OCI-LY3 (cell line): ENCODE measurements around the gene RAB3GAP2.

Experiments used
- H2AFZ ChIP-seq: fragments of 200-600, 300-600 bp; shearing (Covaris generic); 2 replicates; pipeline ENCODE4 v1.6.0; 2014; ENCODE audit warnings: antibody characterized with exemption, low read depth, low read length
- H3K27ac ChIP-seq: fragments of 200-600, 300-600 bp; sonication (generic); 2 replicates; pipeline ENCODE4 v1.5.1; 2014; ENCODE audit warnings: mild to moderate bottlenecking, low read length, moderate library complexity, mixed read lengths
- H3K27me3 ChIP-seq: fragments of 200-600, 300-600 bp; sonication (generic); 2 replicates; pipeline ENCODE4 v1.6.1; 2014; ENCODE audit warnings: low read depth, low read length, mixed read lengths
- H3K36me3 ChIP-seq: fragments of 200-600, 300-600 bp; sonication (generic); replicated peaks from 2 replicates; pipeline ENCODE3; 2014; ENCODE audit warnings: low read depth, low read length, mixed read lengths
- H3K4me1 ChIP-seq: fragments of 300-600, 200-600 bp; sonication (generic); 2 replicates; pipeline ENCODE4 v1.6.1; 2014; ENCODE audit warnings: low read length, mixed read lengths
- H3K4me2 ChIP-seq: fragments of 200-600, 300-600 bp; sonication (generic); 2 replicates; pipeline ENCODE4 v1.6.1; 2014; ENCODE audit warnings: low read length, mixed read lengths
- H3K4me3 ChIP-seq: fragments of 300-600, 200-600 bp; sonication (generic); 2 replicates; pipeline ENCODE4 v1.5.1; 2014; ENCODE audit warnings: antibody characterized with exemption, mild to moderate bottlenecking, low read length, moderate library complexity
- H3K79me2 ChIP-seq: fragments of 300-600, 200-600 bp; shearing (Covaris generic); 2 replicates; pipeline ENCODE4 v1.6.1; 2014; ENCODE audit warnings: mild to moderate bottlenecking, low read length, mixed read lengths
- H3K9ac ChIP-seq: fragments of 300-600, 200-600 bp; shearing (Covaris generic); 2 replicates; pipeline ENCODE4 v1.6.0; 2014; ENCODE audit warnings: mild to moderate bottlenecking, low read length, moderate library complexity
- H3K9me3 ChIP-seq: fragments of 200-600, 300-600 bp; shearing (Covaris generic); 2 replicates; pipeline ENCODE4 v1.6.1; 2014; ENCODE audit warnings: low read length, mixed read lengths; ENCODE audit not compliant: insufficient read depth
- H4K20me1 ChIP-seq: fragments of 200-600, 300-600 bp; sonication (generic); 2 replicates; pipeline ENCODE4 v1.6.1; 2016; ENCODE audit warnings: low read length, mixed read lengths; ENCODE audit not compliant: insufficient read depth
- CTCF ChIP-seq: fragments of 200-600, 300-600 bp; sonication (generic); IDR thresholded peaks from 2 replicates; pipeline ENCODE4 v1.5.1; 2014; ENCODE audit warnings: antibody characterized with exemption, low read length, low read depth
- EZH2phosphoT487 ChIP-seq: fragments of 200-600 bp; shearing (Covaris generic); IDR thresholded peaks from 2 replicates; pipeline ENCODE4 v1.6.1; 2018; ENCODE audit warnings: antibody characterized with exemption, mixed run types, low read depth

Gene RAB3GAP2

GRCh38 chr1:220135755-220136154 lies 136.5 kb downstream of the RAB3GAP2 start:
- Histone ChIP-seq H3K79me2 (peaks cover 3% of the 10 kb centered on the region; the same call in 1 of the 2 replicates), H3K27me3 (no peaks in the 10 kb centered on the region), H3K9me3 (no peaks in the 10 kb centered on the region), H3K36me3 (peaks cover 53% of the 10 kb centered on the region), H4K20me1 (no peaks in the 10 kb centered on the region), H3K27ac (no peak overlapping the region), H3K9ac (no peak overlapping the region), H2AFZ (no peak overlapping the region), H3K4me1 (0 out of 2 replicates have a peak, but pooled peaks cover 1% of the 10 kb centered on the region), H3K4me2 (no peak overlapping the region), H3K4me3 (no peak overlapping the region)
- TF ChIP-seq EZH2phosphoT487 (no peak), CTCF (no peak)

GRCh38 chr1:220129479-220130210 lies 142.6 kb downstream of the RAB3GAP2 start:
- H3K4me3 ChIP-seq = no peak overlapping the region
- H3K36me3 ChIP-seq = peaks cover 42% of the 10 kb centered on the region
- no peak overlapping the region for H3K4me2 ChIP-seq
- H3K4me1 ChIP-seq = peaks cover 8% of the 10 kb centered on the region; the same call in 1 of the 2 replicates
- H3K27me3 ChIP-seq = no peaks in the 10 kb centered on the region
- H3K79me2 ChIP-seq = peaks cover 3% of the 10 kb centered on the region; the same call in 1 of the 2 replicates
- no peak overlapping the region for H3K9ac ChIP-seq
- no peaks in the 10 kb centered on the region for H3K9me3 ChIP-seq
- no peak overlapping the region for H2AFZ ChIP-seq
- H4K20me1 ChIP-seq = peaks cover 3% of the 10 kb centered on the region; the same call in 1 of the 2 replicates
- no peak for TF ChIP-seq EZH2phosphoT487
- TF ChIP-seq CTCF = no peak
- no peak overlapping the region for H3K27ac ChIP-seq

- TF ChIP-seq EZH2phosphoT487 = no peak
- TF ChIP-seq CTCF = no peak
Measured at GRCh38 chr1:220127076-220127475, 145.2 kb downstream of the RAB3GAP2 start.

GRCh38 chr1:220124542-220124941 lies 147.7 kb downstream of the RAB3GAP2 start:
- no peaks in the 10 kb centered on the region for H3K9me3 ChIP-seq
- no peaks in the 10 kb centered on the region for H3K79me2 ChIP-seq
- 0 out of 2 replicates have a peak, but pooled peaks cover 2% of the 10 kb centered on the region for H3K4me1 ChIP-seq
- no peak overlapping the region for H2AFZ ChIP-seq
- H3K27me3 ChIP-seq = no peaks in the 10 kb centered on the region
- peaks cover 8% of the 10 kb centered on the region; the same call in 1 of the 2 replicates for H4K20me1 ChIP-seq
- H3K36me3 ChIP-seq = peaks cover 16% of the 10 kb centered on the region
- TF ChIP-seq EZH2phosphoT487 (no peak), CTCF (no peak)
- no peak overlapping the region for H3K4me3 ChIP-seq
- H3K4me2 ChIP-seq = no peak overlapping the region
- H3K9ac ChIP-seq = no peak overlapping the region
- no peak overlapping the region for H3K27ac ChIP-seq

More at GRCh38 chr1:220127076-220127475, 145.2 kb downstream of the RAB3GAP2 start:
- Histone ChIP-seq H3K9ac (no peak overlapping the region), H3K4me2 (no peak overlapping the region), H3K79me2 (peaks cover 1% of the 10 kb centered on the region; the same call in 1 of the 2 replicates), H3K4me1 (peaks cover 10% of the 10 kb centered on the region; the same call in 1 of the 2 replicates), H3K36me3 (peaks cover 28% of the 10 kb centered on the region), H2AFZ (no peak overlapping the region), H3K27ac (no peak overlapping the region), H3K27me3 (no peaks in the 10 kb centered on the region), H3K9me3 (no peaks in the 10 kb centered on the region), H4K20me1 (peaks cover 8% of the 10 kb centered on the region; the same call in 1 of the 2 replicates), H3K4me3 (no peak overlapping the region)
